Choroid plexus epithelial cell (primary cell): ENCODE results near the gene NKD1.

Experiments
- DNase-seq: peaks from one replicate; pipeline ENCODE4 v3.0.0-alpha.2; 2010; ENCODE audit warnings: low read depth
- H3K4me3 ChIP-seq: 2 replicates; pipeline ENCODE4 v1.5.1; 2011; ENCODE audit warnings: low read depth, mild to moderate bottlenecking, control low read depth, low read length, moderate library complexity
- CTCF ChIP-seq: conservative IDR thresholded peaks from 2 replicates; pipeline ENCODE4 v1.5.1; 2011; ENCODE audit warnings: low read depth, mild to moderate bottlenecking, control low read depth, inconsistent platforms, low read length, moderate library complexity

The NKD1 gene

GRCh38 chr16:50619702-50620491 lies 71.7 kb downstream of the NKD1 start:
- no peak for TF ChIP-seq CTCF
- no peak for DNase-seq
- no peak overlapping the region for H3K4me3 ChIP-seq

- DNase-seq, result no peak
- H3K4me3 ChIP-seq, result no peak overlapping the region
- no peak for TF ChIP-seq CTCF
Measured at GRCh38 chr16:50620646-50621451, 72.7 kb downstream of the NKD1 start.

- H3K4me3 ChIP-seq, result no peak overlapping the region
- TF ChIP-seq CTCF, result no peak
- no peak for DNase-seq
Measured at GRCh38 chr16:50621452-50621792, 73.2 kb downstream of the NKD1 start.

- TF ChIP-seq CTCF, result no peak
Measured at GRCh38 chr16:50622029-50622428, 73.8 kb downstream of the NKD1 start.

GRCh38 chr16:50622643-50623369 lies 74.6 kb downstream of the NKD1 start:
- DNase-seq, result no peak
- H3K4me3 ChIP-seq, result no peak overlapping the region
- TF ChIP-seq CTCF, result no peak

More at GRCh38 chr16:50622029-50622428, 73.8 kb downstream of the NKD1 start:
- no peak for DNase-seq
- H3K4me3 ChIP-seq, result no peak overlapping the region

GRCh38 chr16:50624449-50624970 lies 76.3 kb downstream of the NKD1 start:
- no peak overlapping the region for H3K4me3 ChIP-seq
- no peak for DNase-seq
- TF ChIP-seq CTCF, result no peak
